ENCODE data around the gene CENPX.

CENPX gene

DNA sequence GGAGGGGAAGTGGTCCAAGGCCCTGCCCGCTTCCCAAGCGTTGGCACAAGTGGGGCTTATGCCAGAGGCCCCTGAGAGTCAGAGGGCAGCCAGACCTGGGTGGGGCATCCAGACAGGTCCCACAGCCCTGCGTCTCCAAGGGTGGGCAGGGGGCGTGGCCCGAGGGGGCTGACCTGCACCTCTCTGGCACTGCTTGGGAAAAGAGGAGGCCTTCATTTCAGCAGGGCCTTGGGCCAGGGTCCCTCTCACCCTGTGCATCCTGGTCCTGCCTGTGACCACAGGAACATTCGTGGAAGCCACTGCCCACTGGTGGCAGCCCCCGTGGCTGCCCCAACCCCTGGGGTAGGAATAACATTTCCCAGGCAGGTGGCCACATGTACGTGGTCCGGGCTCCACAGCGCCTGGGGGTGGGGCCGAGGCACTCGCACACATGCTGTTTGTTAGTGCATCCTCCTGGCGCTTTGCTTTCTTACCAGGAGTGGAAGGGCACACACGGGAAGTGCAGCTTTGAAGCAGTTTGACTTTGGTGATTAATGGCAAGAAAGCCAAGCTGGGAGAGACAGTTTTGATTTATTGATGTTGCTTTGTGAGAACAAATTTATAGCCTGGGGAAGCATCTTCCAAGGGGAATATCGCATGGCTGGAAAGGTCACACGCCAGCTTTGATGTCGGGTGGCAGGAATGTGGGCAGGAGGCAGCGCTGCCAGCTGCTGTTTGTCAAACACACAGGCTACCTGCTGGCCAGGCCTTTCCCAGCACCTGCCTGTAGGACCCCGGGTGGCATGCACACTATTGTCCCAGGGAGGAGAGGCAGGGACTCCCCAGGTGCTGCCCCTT is 4.3 kb downstream of the CENPX start:
- no peak overlapping the region for H3K4me3 Mint-ChIP-seq
- no peak overlapping the region for H3K27ac Mint-ChIP-seq
- peaks cover 17 to 24% of the 10 kb centered on the region in 2 donors for H3K4me1 Mint-ChIP-seq
- H3K27me3 Mint-ChIP-seq = no peaks in the 10 kb centered on the region
- ATAC-seq (replicated peaks) (no peak), DNase-seq (no peak)
- H3K36me3 Mint-ChIP-seq = peaks cover 3 to 4% of the 10 kb centered on the region in 2 donors
- no peaks in the 10 kb centered on the region for H3K9me3 Mint-ChIP-seq

DNA sequence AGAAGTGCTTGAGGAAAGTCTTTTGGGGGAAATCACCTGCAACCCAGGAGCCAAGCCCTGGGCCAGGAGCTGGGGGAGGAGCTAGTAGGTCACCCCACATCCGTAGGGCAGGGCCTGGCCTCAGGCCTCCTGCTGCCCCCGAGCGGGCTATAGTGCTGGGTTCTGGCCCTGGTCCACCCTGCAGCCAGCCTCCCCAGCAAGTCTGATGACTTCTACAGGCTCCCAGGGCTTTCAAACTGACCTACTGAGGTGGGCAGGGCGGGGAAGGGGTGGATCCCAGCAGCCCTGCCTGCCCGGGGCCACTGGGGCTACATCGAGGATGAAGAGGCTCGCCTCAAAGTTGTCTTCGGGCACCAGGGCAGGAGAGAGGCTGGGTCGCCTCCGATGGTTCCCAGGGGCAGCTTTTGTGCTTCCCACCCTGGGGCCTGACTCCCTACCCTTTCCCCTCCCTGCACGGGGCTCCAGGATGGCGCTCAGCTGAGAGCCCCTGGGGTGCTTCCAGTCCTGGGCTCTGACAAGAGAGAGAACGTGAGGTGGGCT is 5.0 kb downstream of the CENPX start:
- Mint-ChIP-seq H3K4me3 (no peak overlapping the region), H3K36me3 (peaks cover 3 to 6% of the 10 kb centered on the region in 2 donors)

DNA sequence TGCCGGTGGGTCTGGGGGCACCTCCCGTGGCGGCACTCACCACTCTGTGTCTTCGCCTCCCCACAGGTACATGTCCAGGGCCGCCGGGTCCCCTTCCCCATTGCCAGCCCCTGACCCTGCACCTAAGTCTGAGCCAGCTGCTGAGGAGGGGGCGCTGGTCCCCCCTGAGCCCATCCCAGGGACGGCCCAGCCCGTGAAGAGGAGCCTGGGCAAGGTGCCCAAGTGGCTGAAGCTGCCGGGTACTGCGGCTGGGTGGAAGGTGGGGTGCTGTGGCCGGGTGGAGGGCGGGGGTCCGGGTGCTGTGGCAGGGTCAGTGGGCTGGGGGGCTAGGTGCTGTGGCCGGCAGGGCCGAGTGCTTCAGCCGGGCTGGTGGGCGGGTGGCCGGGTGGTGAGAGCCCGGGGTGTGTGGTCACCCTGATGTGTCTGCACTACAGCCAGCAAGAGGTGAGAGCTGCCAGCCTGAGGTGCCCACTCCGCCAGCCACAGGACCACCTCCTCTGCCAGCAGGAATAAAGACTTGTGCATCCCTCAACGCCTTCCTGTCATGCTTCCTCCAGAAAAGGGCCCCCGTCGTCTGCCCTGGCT is 5.7 kb downstream of the CENPX start:
- H3K36me3 Mint-ChIP-seq = peaks cover 3 to 7% of the 10 kb centered on the region in 2 donors
- DNase-seq = no peak
- no peak overlapping the region for H3K27ac Mint-ChIP-seq
- H3K4me1 Mint-ChIP-seq = peaks cover 15 to 22% of the 10 kb centered on the region in 2 donors
- H3K9me3 Mint-ChIP-seq = no peaks in the 10 kb centered on the region
- ATAC-seq (replicated peaks) = no peak
- no peaks in the 10 kb centered on the region for H3K27me3 Mint-ChIP-seq
- no peak overlapping the region for H3K4me3 Mint-ChIP-seq

More for the DNA sequence above, 5.0 kb downstream of the CENPX start:
- no peak for ATAC-seq (replicated peaks)
- Mint-ChIP-seq H3K9me3 (no peaks in the 10 kb centered on the region), H3K27ac (no peak overlapping the region), H3K4me1 (peaks cover 17 to 24% of the 10 kb centered on the region in 2 donors), H3K27me3 (no peaks in the 10 kb centered on the region)
- DNase-seq = no peak

DNA sequence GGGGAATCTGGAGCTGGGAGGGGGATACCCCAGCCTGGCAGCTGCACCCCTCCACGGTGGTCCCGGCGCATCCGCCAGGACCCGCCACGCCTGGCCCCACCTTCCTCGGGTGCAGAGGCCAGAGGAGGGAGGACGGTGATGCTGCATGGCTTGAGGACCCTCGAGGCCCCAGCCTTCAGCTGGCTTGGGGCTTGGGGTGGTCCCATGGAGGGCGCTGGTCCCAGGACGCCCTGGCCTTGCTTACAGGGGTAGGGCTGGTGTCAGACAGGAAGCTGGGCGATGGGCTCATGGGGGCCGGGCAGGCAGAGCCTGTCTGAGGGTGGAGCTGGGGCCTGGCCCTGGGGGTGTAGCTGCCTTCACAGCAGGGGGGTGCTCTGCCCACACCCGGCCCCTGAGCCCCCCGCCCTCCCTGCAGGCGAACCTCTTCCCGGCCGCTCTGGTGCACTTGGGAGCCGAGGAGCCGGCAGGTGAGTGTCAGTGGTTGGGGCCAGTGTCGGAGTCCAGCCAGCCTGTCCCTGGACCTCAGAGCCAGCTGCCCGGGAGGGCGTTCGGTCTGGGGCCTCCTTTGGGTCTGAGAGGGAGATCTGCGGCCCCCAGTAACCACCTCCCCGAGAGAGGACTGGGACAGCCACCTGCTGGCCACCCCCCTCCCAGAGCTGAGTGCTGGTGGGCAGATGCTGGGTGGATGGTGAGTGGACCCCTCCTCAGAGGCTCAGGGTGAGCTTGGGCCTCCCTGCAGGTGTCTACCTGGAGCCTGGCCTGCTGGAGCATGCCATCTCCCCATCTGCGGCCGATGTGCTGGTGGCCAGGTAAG is 6.4 kb downstream of the CENPX start:
- no peaks in the 10 kb centered on the region for H3K9me3 Mint-ChIP-seq
- DNase-seq = no peak
- H3K27me3 Mint-ChIP-seq = no peaks in the 10 kb centered on the region
- peaks cover 8 to 15% of the 10 kb centered on the region in 2 donors for H3K4me1 Mint-ChIP-seq
- peaks cover 3 to 7% of the 10 kb centered on the region in 2 donors for H3K36me3 Mint-ChIP-seq
- no peak overlapping the region for H3K4me3 Mint-ChIP-seq
- ATAC-seq (replicated peaks) = no peak
- H3K27ac Mint-ChIP-seq = no peak overlapping the region

DNA sequence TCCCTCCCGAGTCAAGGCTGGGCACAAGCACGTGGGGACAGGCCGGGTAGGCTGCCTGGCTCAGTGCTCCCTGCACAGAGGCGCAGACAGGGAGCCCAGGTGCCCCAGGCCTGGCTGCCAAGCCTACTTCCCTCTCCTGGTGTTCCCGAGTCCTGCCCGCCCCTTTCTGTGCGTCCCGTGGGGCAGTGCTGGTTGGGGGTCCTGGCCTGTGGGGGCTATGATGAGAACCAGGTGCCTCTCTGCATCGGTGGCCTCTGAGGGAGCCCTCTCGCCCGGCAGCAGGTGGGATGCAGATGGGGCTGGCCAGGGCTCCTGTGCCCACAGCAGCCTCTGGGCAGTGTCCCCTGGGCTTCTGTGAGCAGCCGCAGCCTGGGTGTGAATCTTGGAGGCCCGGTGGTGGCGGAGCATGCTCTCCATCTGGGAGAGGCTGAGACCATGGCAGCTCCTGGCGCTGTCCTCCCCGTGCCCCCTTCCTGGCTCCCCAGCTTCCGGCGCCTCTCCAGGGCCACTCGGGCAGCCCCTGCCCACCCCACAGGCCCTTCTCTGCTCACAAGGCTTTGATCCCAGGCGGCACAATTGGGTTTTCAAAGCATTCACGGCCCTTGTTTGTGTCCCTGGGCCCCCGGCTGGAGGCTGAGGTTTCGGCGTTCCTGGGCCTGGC is 7.2 kb downstream of the CENPX start:
- Mint-ChIP-seq H3K4me3 (no peak overlapping the region), H3K27me3 (no peaks in the 10 kb centered on the region), H3K36me3 (peaks cover 3 to 9% of the 10 kb centered on the region in 2 donors), H3K9me3 (no peaks in the 10 kb centered on the region), H3K4me1 (peaks cover 3 to 7% of the 10 kb centered on the region in 2 donors), H3K27ac (no peak overlapping the region)
- ATAC-seq (replicated peaks) (no peak), DNase-seq (no peak)

DNA sequence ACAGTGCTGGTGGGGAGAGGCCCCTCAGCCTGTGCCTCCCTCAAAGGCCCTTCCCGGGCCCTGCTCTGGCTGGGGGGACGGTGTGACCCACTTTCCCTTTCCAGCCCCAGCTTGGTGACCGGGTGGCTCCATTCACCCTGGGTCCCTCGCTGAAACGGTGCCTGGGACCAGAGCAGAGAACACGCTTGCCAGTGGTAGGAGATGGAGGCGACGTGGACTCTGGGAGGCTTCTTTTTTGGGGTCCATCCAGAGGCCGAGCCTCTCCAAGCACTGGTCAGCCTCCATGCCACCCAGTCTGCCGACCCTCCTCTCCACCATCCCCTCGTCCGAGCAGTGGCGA is 7.7 kb downstream of the CENPX start:
- Mint-ChIP-seq H3K36me3 (peaks cover 3 to 8% of the 10 kb centered on the region in 2 donors), H3K27ac (no peak overlapping the region), H3K9me3 (no peaks in the 10 kb centered on the region), H3K27me3 (no peaks in the 10 kb centered on the region), H3K4me3 (no peak overlapping the region), H3K4me1 (peaks cover 1 to 2% of the 10 kb centered on the region in 2 donors)
- no peak for ATAC-seq (replicated peaks)
- no peak for DNase-seq

DNA sequence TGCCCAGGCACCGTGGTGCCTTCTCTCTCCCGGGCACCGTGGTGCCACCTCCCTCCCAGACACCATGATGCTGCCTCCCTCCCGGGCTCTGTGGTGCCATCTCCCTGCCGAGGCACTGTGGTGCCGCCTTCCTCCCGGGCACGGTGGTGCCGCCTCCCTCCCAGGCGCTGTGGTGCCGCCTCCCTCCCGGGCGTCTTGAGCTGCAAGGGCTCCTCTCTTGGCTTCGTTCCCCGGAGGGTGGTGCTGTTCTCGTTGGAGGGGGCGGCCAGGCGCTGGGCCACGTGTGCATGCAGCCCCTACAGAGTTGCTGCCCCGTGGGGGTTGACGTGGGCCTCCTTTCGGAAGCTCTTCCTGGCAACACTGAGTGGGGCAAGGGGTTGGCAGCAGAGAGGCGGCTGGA is 8.2 kb downstream of the CENPX start:
- Mint-ChIP-seq H3K27ac (no peak overlapping the region), H3K4me1 (peaks cover 0 to 1% of the 10 kb centered on the region in 2 donors), H3K27me3 (no peaks in the 10 kb centered on the region), H3K36me3 (peaks cover 6 to 10% of the 10 kb centered on the region in 2 donors), H3K4me3 (no peak overlapping the region), H3K9me3 (no peaks in the 10 kb centered on the region)
- DNase-seq (no peak), ATAC-seq (replicated peaks) (no peak)

DNA sequence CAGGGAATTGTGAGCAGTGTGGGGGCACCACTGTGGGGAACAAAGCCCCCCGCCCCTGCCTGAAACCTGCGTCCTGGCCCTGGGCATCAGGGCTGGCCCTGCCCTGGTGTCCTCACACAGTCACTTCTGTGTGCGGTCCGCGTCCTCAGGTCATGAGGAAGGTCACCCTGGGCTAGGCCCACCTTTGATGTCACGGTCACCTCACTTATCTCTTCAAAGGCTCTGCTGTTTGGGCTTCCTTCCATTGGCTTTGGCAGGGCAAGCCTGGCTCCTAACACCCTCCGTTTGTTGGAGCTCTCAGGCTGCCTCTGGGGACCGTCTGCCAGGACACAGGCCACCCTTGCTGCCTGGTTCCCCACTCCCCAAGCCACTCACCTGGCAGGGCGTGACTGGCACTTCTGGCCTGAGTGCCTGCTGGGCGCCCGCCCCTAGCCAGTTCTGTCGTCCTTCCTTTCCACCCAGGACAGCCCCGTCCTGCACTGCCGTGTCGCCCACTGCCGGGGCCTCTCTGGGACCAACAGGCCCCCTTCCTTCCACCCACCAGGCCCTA is 8.8 kb downstream of the CENPX start:
- Mint-ChIP-seq H3K4me1 (no peaks in the 10 kb centered on the region), H3K27ac (no peak overlapping the region), H3K4me3 (peak overlapping the region in 1 of 2 donors; percentile 35), H3K9me3 (no peaks in the 10 kb centered on the region), H3K36me3 (peaks cover 6 to 11% of the 10 kb centered on the region in 2 donors), H3K27me3 (no peaks in the 10 kb centered on the region)
- no peak for DNase-seq
- ATAC-seq (replicated peaks) = no peak

DNA sequence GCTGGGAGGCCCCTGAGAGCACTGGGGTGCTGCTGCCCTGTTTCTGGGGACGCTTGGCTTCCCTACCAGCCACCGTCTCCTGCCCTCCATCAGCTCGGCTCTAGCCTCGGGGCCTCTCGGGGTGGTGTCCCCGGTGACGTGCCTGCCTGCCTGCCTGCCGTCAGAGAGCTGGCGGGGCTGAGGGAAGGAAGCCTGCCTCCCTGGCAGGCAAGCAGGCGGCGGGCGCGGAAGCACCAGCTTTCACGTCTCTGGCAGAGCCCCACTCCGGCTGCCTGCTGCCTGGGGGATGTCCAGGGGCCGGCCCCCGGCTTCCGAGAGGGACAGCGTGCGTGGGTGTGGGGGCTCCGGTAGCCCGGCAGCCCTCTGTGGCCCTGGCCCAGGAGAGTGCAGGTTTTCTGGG is 9.3 kb downstream of the CENPX start:
- Mint-ChIP-seq H3K27ac (no peak overlapping the region), H3K4me1 (no peaks in the 10 kb centered on the region), H3K27me3 (no peaks in the 10 kb centered on the region), H3K4me3 (no peak overlapping the region), H3K9me3 (no peaks in the 10 kb centered on the region), H3K36me3 (peaks cover 6 to 10% of the 10 kb centered on the region in 2 donors)
- no peak for DNase-seq
- ATAC-seq (replicated peaks) = no peak

DNA sequence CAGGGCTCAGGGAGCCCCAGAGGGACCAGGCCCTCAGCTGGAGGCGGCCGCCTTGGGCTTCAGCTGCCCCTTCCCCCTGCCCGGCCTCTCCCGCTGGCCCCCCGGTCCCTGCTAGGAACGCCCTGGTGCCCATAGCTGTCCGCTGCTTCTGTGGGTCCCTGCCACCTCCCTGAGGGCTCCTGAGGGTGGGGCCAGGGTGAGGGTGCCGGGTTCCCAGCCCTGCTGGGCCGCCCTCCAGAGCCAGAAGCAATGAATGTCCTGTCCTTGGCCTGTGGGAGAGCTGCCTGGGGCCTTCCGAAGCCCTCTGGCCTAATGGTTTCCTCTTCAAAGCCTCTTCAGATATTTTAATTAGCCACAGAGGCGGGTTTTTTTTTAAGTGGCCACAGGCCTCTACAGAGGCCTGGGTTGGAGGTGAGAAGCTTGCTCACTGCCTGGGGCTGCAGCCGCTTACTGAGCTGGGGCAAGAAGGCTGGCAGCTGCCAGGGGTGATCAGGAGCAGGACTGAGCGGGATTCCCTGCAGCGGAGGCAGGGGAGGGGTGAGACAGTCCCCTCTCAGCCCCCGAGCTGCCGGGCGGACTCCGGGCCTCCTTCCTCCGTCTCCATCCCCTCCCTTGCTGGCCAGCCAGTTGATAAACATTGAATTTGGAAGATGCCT is 9.9 kb downstream of the CENPX start:
- Mint-ChIP-seq H3K27ac (no peak overlapping the region), H3K4me3 (no peak overlapping the region), H3K9me3 (no peaks in the 10 kb centered on the region), H3K4me1 (no peaks in the 10 kb centered on the region), H3K27me3 (no peaks in the 10 kb centered on the region), H3K36me3 (peaks cover 6 to 14% of the 10 kb centered on the region in 2 donors)
- DNase-seq (no peak), ATAC-seq (replicated peaks) (no peak)

DNA sequence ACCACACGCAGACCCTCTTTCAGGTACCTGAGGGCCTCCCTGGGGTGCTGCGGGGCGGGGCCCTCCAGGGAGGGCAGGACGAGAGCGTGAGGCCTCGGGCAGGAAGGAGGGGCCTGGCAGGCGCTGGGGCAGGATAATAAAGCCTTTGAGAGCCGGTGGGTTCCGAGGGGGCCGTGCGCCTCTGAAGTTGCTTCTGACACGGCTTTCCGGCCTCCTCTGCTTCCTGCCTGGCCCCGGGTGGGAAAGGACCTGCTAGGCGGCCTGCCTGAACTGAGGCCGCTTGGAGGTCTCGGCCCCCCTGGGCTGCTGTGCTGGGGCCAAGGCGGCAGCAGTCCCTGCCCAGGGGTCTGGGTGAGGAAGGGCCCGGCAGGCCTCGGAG is 10.4 kb downstream of the CENPX start:
- Mint-ChIP-seq H3K27me3 (no peaks in the 10 kb centered on the region), H3K9me3 (no peaks in the 10 kb centered on the region), H3K4me3 (no peak overlapping the region), H3K27ac (no peak overlapping the region), H3K4me1 (no peaks in the 10 kb centered on the region), H3K36me3 (peaks cover 6 to 14% of the 10 kb centered on the region in 2 donors)
- ATAC-seq (replicated peaks) (no peak), DNase-seq (no peak)

DNA sequence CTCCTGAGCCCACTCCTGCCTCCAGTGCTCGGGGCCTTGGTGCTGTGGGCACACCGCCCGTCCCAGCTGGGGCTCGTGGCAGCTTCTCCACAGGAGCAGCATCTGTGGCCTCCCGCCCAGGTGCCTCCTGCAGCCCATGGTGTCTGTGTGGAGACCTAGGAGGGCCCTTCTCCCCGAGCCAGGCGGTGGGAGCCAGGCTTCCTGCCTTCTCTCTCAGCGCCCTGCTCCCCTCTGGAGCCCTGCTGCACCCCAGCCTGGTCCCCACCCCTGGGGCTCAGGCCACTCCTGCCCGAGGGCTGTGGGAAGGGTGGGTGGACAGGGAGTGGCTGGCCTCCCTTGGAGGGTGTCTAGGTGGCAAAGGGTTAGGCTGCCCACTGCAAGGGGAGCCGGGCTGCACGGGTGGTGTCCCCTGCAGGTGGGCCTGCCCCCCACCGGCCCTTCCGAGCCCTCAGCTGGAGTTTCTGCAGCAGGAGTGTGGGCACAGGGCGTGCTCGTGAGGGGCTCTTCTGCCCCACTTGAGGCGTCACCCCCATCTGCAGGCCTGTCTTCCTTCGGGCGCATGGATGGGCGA is 11.0 kb downstream of the CENPX start:
- H3K4me1 Mint-ChIP-seq = no peaks in the 10 kb centered on the region
- H3K36me3 Mint-ChIP-seq = peaks cover 6 to 14% of the 10 kb centered on the region in 2 donors
- DNase-seq (no peak), ATAC-seq (replicated peaks) (no peak)
- H3K9me3 Mint-ChIP-seq = no peaks in the 10 kb centered on the region
- H3K27me3 Mint-ChIP-seq = no peaks in the 10 kb centered on the region
- no peak overlapping the region for H3K27ac Mint-ChIP-seq
- no peak overlapping the region for H3K4me3 Mint-ChIP-seq

Data from stimulated activated naive B cell treated with anti-CD40 and anti-IgM and Interleukin-4, amounts not matched to agents 10 μg/mL and 1 μg/mL and 100 μg/mL, for 72 hours (primary cell).